Liver (tissue), 9 donors: ENCODE data around the gene PGM1. TPM values are rescaled to one million over a fixed set of nuclear protein-coding genes. Genes with fewer than 3 reads are reported as not detected.

ENCODE experiments used
- DNase-seq: peaks from one replicate; pipeline ENCODE4 v3.0.0-alpha.2; 2017; ENCODE audit warnings: low spot score
- H3K27ac ChIP-seq, 2 donors: one replicate each; pipeline ENCODE4 v1.7.0; 2013; ENCODE audit warnings: inconsistent platforms in 2 of 2, low read length in 2 of 2, control low read depth in 1 of 2, low read depth in 1 of 2, mild to moderate bottlenecking in 1 of 2
- H3K27me3 ChIP-seq, 4 donors: one replicate each; pipeline versions ENCODE4 v1.6.1 to v1.7.0; 2013; ENCODE audit warnings: low read length in 3 of 4, inconsistent platforms in 1 of 4, mild to moderate bottlenecking in 1 of 4, moderate library complexity in 1 of 4; ENCODE audit not compliant: control insufficient read depth in 4 of 4, insufficient read depth in 4 of 4
- H3K36me3 ChIP-seq, 4 donors: one replicate each; pipeline versions ENCODE4 v1.6.1 to v1.7.0; 2013; ENCODE audit warnings: low read length in 3 of 4, mild to moderate bottlenecking in 3 of 4, low read depth in 1 of 4, moderate library complexity in 1 of 4; ENCODE audit not compliant: control insufficient read depth in 4 of 4, insufficient read depth in 3 of 4
- H3K4me1 ChIP-seq, 4 donors: one replicate each; pipeline versions ENCODE4 v1.6.1 to v1.7.0; 2013; ENCODE audit warnings: low read length in 3 of 4, mild to moderate bottlenecking in 3 of 4, moderate library complexity in 1 of 4; ENCODE audit not compliant: control insufficient read depth in 4 of 4, insufficient read depth in 4 of 4
- H3K4me3 ChIP-seq, 3 donors: one replicate each; pipeline versions ENCODE4 v1.6.1 to v1.7.0; 2013; ENCODE audit warnings: low read length in 3 of 3, control low read depth in 1 of 3, low read depth in 1 of 3, mild to moderate bottlenecking in 1 of 3
- H3K9ac ChIP-seq, 2 donors: one replicate each; pipeline ENCODE4 v1.7.0; 2013; ENCODE audit warnings: low read length in 2 of 2, mild to moderate bottlenecking in 2 of 2, moderate library complexity in 2 of 2, control low read depth in 1 of 2, low read depth in 1 of 2
- H3K9me3 ChIP-seq, 4 donors: one replicate each; pipeline versions ENCODE4 v1.6.1 to v1.7.0; 2013; ENCODE audit warnings: low read length in 3 of 4; ENCODE audit not compliant: control insufficient read depth in 4 of 4
- CTCF ChIP-seq: fragments of 150-350 bp; IDR thresholded peaks from 2 replicates; pipeline ENCODE4 v1.5.1; 2017; ENCODE audit warnings: improper control_type of control experiment, low read depth, low read length; ENCODE audit not compliant: missing input control
- EGR1 ChIP-seq, 2 donors: IDR thresholded peaks; 2 replicates each; pipeline ENCODE4 v1.6.1; 2016 to 2018; ENCODE audit warnings: antibody characterized with exemption in 2 of 2, low read depth in 2 of 2
- FOXA1 ChIP-seq: IDR thresholded peaks from 2 replicates; pipeline ENCODE4 v1.6.1; 2016; ENCODE audit warnings: antibody characterized with exemption
- FOXA2 ChIP-seq: IDR thresholded peaks from 2 replicates; pipeline ENCODE4 v1.6.1; 2016; ENCODE audit warnings: antibody characterized with exemption
- GABPA ChIP-seq, 2 donors: IDR thresholded peaks in 1 of 2; conservative IDR thresholded peaks in 1 of 2; 2 replicates each; pipeline ENCODE4 v1.6.1; 2016; ENCODE audit warnings: antibody characterized with exemption in 2 of 2, mild to moderate bottlenecking in 1 of 2, moderate library complexity in 1 of 2
- HNF4A ChIP-seq, 2 donors: conservative IDR thresholded peaks; 2 replicates each; pipeline ENCODE4 v1.6.1; 2016; ENCODE audit warnings: antibody characterized with exemption in 2 of 2, mild to moderate bottlenecking in 2 of 2
- HNF4G ChIP-seq: IDR thresholded peaks from 2 replicates; pipeline ENCODE4 v1.6.1; 2016; ENCODE audit warnings: antibody characterized with exemption
- JUND ChIP-seq, 2 donors: IDR thresholded peaks; 2 replicates each; pipeline ENCODE4 v1.6.1; 2016; ENCODE audit warnings: antibody characterized with exemption in 2 of 2
- NR2F2 ChIP-seq: IDR thresholded peaks from 2 replicates; pipeline ENCODE4 v1.6.1; 2016; ENCODE audit warnings: antibody characterized with exemption
- RAD21 ChIP-seq, 2 donors: IDR thresholded peaks; 2 replicates each; pipeline ENCODE4 v1.6.1; 2016; ENCODE audit warnings: antibody characterized with exemption in 2 of 2, mild to moderate bottlenecking in 2 of 2
- RXRA ChIP-seq, 2 donors: IDR thresholded peaks; 2 replicates each; pipeline ENCODE4 v1.6.1; 2017 to 2018; ENCODE audit warnings: antibody characterized with exemption in 2 of 2, mild to moderate bottlenecking in 1 of 2
- SP1 ChIP-seq: IDR thresholded peaks from 2 replicates; pipeline ENCODE4 v1.6.1; 2018; ENCODE audit warnings: antibody characterized with exemption, mild to moderate bottlenecking
- TAF1 ChIP-seq: conservative IDR thresholded peaks from 2 replicates; pipeline ENCODE4 v1.6.1; 2016; ENCODE audit warnings: antibody characterized with exemption, mild to moderate bottlenecking
- YY1 ChIP-seq: IDR thresholded peaks from 2 replicates; pipeline ENCODE4 v1.6.1; 2016; ENCODE audit warnings: antibody characterized with exemption, mild to moderate bottlenecking
- WGBS: extraction: QIAGEN DNeasy Blood & Tissue Kit; methylation state at CpG from one replicate; pipeline ENCODE4 v1.1.7; 2013; 5-methylcytosine and 5-hydroxymethylcytosine counted together
- polyA plus RNA-seq, 2 donors: library from polyadenylated mRNA; stranded (reverse) in 1 of 2; unstranded in 1 of 2; fragments of 200-250 nt in 1 of 2; fragments of >200 nt in 1 of 2; fragmentation: Nextera tagmentation in 1 of 2; extraction: Ambion mirVana in 1 of 2; gene quantifications; one replicate each; pipeline versions ENCODE4 v1.2.1 to v1.2.3, GENCODE V29; 2013 to 2015
- total RNA-seq, 2 donors: library from RNA; depleted of rRNA; stranded (reverse); fragments of >200 nt; gene quantifications; one replicate each; pipeline ENCODE4 v1.2.3, GENCODE V29; 2014
- TF ChIP-seq, protein P1 (sequence below): IDR thresholded peaks from 2 replicates; pipeline ENCODE4 v1.6.1; 2016; ENCODE audit warnings: antibody characterized with exemption, mild to moderate bottlenecking
- TF ChIP-seq, protein P2 (sequence below): IDR thresholded peaks from 2 replicates; pipeline ENCODE4 v1.6.1; 2016; ENCODE audit warnings: antibody characterized with exemption
- TF ChIP-seq, protein P3 (sequence below): IDR thresholded peaks from 2 replicates; pipeline ENCODE4 v1.6.1; 2016; ENCODE audit warnings: antibody characterized with exemption
- TF ChIP-seq, protein P4 (sequence below): IDR thresholded peaks from 2 replicates; pipeline ENCODE4 v1.6.1; 2016; ENCODE audit warnings: antibody characterized with exemption
- donor health status: healthy.
- donor health status: healthy.
- donor health status: healthy.
- donor health status: healthy.
- donor health status: healthy.

Gene PGM1
- total RNA-seq (100 to 1,000 TPM in 1 of 2 donors, 10 to 100 TPM in 1; 57.3 to 224 TPM), polyA plus RNA-seq (100 to 1,000 TPM; 117 to 123 TPM)

GRCh38 chr1:63593303-63593885, at the start of gene PGM1:
PGM1 (plus strand) TSS chr1:63593411; CDS start chr1:63593489, 78 bp downstream.
- TF ChIP-seq EGR1 (IDR thresholded peaks at IDR 0.05; ENCODE audit: low read depth in 2 of 2) (no peak), TAF1 (peak; percentile 16)
- TF ChIP-seq, protein P1, sequence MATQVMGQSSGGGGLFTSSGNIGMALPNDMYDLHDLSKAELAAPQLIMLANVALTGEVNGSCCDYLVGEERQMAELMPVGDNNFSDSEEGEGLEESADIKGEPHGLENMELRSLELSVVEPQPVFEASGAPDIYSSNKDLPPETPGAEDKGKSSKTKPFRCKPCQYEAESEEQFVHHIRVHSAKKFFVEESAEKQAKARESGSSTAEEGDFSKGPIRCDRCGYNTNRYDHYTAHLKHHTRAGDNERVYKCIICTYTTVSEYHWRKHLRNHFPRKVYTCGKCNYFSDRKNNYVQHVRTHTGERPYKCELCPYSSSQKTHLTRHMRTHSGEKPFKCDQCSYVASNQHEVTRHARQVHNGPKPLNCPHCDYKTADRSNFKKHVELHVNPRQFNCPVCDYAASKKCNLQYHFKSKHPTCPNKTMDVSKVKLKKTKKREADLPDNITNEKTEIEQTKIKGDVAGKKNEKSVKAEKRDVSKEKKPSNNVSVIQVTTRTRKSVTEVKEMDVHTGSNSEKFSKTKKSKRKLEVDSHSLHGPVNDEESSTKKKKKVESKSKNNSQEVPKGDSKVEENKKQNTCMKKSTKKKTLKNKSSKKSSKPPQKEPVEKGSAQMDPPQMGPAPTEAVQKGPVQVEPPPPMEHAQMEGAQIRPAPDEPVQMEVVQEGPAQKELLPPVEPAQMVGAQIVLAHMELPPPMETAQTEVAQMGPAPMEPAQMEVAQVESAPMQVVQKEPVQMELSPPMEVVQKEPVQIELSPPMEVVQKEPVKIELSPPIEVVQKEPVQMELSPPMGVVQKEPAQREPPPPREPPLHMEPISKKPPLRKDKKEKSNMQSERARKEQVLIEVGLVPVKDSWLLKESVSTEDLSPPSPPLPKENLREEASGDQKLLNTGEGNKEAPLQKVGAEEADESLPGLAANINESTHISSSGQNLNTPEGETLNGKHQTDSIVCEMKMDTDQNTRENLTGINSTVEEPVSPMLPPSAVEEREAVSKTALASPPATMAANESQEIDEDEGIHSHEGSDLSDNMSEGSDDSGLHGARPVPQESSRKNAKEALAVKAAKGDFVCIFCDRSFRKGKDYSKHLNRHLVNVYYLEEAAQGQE, result peak; percentile 42
- TF ChIP-seq, protein P2, sequence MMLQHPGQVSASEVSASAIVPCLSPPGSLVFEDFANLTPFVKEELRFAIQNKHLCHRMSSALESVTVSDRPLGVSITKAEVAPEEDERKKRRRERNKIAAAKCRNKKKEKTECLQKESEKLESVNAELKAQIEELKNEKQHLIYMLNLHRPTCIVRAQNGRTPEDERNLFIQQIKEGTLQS, result no peak
- H3K4me1 ChIP-seq, result peaks cover 10 to 39% (median 17%) of the 10 kb centered on the region in 4 donors
- peak within 1 kb of the TSS; percentile 93 to 96 for H3K9ac ChIP-seq
- H3K27me3 ChIP-seq, result no peaks in the 10 kb centered on the region
- no peaks in the 10 kb centered on the region for H3K9me3 ChIP-seq
- DNase-seq, result peak; percentile 67
- WGBS, result under 1% methylated on average over 64 of the region's 64 CpGs
- H3K4me3 ChIP-seq, result peak within 1 kb of the TSS; percentile 77 to 97 (median 84)
- H3K27ac ChIP-seq, result peak within 1 kb of the TSS; percentile 93 to 97
- no peaks in the 10 kb centered on the region for H3K36me3 ChIP-seq

- no peak for DNase-seq
- Histone ChIP-seq H3K4me3 (no peak overlapping the region), H3K4me1 (no peaks in the 10 kb centered on the region), H3K27ac (no peak overlapping the region), H3K36me3 (no peaks in the 10 kb centered on the region), H3K27me3 (no peaks in the 10 kb centered on the region), H3K9me3 (no peaks in the 10 kb centered on the region), H3K9ac (no peak overlapping the region)
- TF ChIP-seq YY1, result no peak
- TF ChIP-seq NR2F2, result no peak
- no peak for TF ChIP-seq FOXA1
- TF ChIP-seq SP1, result no peak
- TF ChIP-seq CTCF, result no peak
- no peak for TF ChIP-seq HNF4G
- TF ChIP-seq, protein P3, sequence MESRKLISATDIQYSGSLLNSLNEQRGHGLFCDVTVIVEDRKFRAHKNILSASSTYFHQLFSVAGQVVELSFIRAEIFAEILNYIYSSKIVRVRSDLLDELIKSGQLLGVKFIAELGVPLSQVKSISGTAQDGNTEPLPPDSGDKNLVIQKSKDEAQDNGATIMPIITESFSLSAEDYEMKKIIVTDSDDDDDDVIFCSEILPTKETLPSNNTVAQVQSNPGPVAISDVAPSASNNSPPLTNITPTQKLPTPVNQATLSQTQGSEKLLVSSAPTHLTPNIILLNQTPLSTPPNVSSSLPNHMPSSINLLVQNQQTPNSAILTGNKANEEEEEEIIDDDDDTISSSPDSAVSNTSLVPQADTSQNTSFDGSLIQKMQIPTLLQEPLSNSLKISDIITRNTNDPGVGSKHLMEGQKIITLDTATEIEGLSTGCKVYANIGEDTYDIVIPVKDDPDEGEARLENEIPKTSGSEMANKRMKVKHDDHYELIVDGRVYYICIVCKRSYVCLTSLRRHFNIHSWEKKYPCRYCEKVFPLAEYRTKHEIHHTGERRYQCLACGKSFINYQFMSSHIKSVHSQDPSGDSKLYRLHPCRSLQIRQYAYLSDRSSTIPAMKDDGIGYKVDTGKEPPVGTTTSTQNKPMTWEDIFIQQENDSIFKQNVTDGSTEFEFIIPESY, result no peak
- TF ChIP-seq EGR1 (IDR thresholded peaks at IDR 0.05; ENCODE audit: low read depth in 2 of 2), result no peak
- TF ChIP-seq, protein P2, result no peak
- TF ChIP-seq TAF1, result no peak
- TF ChIP-seq, protein P1, result no peak
- TF ChIP-seq RXRA (IDR thresholded peaks at IDR 0.05), result no peak
- TF ChIP-seq GABPA (IDR thresholded peaks at IDR 0.05 in 1 of 2, conservative IDR thresholded peaks at IDR 0.05 in 1 of 2), result no peak
- TF ChIP-seq, protein P4, sequence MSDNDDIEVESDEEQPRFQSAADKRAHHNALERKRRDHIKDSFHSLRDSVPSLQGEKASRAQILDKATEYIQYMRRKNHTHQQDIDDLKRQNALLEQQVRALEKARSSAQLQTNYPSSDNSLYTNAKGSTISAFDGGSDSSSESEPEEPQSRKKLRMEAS, result no peak
- TF ChIP-seq RAD21 (IDR thresholded peaks at IDR 0.05), result no peak
- no peak for TF ChIP-seq HNF4A (conservative IDR thresholded peaks at IDR 0.05)
- TF ChIP-seq FOXA2, result no peak
- no peak for TF ChIP-seq JUND (IDR thresholded peaks at IDR 0.05)
Observed at GRCh38 chr1:63545780-63546179, 47.4 kb upstream of the PGM1 start.
